Ascending aorta (tissue), 2 donors: ENCODE measurements around the gene ORAI2. TPM values are rescaled to one million over a fixed set of nuclear protein-coding genes. Genes with fewer than 3 reads are reported as not detected.

ENCODE experiments used
- DNase-seq, 2 donors: peaks; one replicate each; pipeline ENCODE4 v3.0.0-alpha.2; 2019; ENCODE audit warnings: low spot score in 2 of 2
- H3K27ac ChIP-seq, 2 donors: fragments of 200-600 bp; sonication (generic); one replicate each; pipeline ENCODE4 v1.5.1; 2016 to 2017; ENCODE audit warnings: mild to moderate bottlenecking in 1 of 2
- H3K27me3 ChIP-seq: fragments of 200-600 bp; sonication (generic); one replicate; pipeline ENCODE4 v1.5.1; 2017
- H3K36me3 ChIP-seq, 2 donors: fragments of 200-600 bp; sonication (generic); one replicate each; pipeline ENCODE4 v1.5.1; 2016
- H3K4me1 ChIP-seq, 2 donors: fragments of 200-600 bp; sonication (generic); one replicate each; pipeline ENCODE4 v1.5.1; 2016 to 2017; ENCODE audit warnings: mild to moderate bottlenecking in 1 of 2
- H3K4me3 ChIP-seq, 2 donors: fragments of 200-600 bp; sonication (generic); one replicate each; pipeline ENCODE4 v1.5.1; 2016 to 2017; ENCODE audit warnings: mild to moderate bottlenecking in 1 of 2
- H3K9me3 ChIP-seq, 2 donors: fragments of 200-600 bp; sonication (generic); one replicate each; pipeline ENCODE4 v1.5.1; 2016
- CTCF ChIP-seq, 3 experiments: fragments of 200-600 bp in 2 of 3; fragments of 450-650 bp in 1 of 3; sonication (generic) in 2 of 3; IDR thresholded peaks; one replicate each; pipeline ENCODE4 v1.5.1; 2016 to 2019; ENCODE audit warnings: antibody characterized with exemption in 3 of 3, mild to moderate bottlenecking in 1 of 3, moderate library complexity in 1 of 3
- intact Hi-C: fragments of 100-400 bp; cut with DNase I; formaldehyde crosslinking; loops from one replicate; pipeline ENCODE4 v1.15.1; 2023
- total RNA-seq: library from RNA; depleted of rRNA; stranded (reverse); fragments of >200 nt; gene quantifications from one replicate; pipeline ENCODE4 v1.1.0, GENCODE V29; 2016

ORAI2 gene
- total RNA-seq, 1 donor from 2014 or later: 45.1 TPM

GRCh38 chr7:102449136-102449535, 15.8 kb downstream of the ORAI2 start:
- Histone ChIP-seq H3K27ac (no peak overlapping the region), H3K9me3 (no peaks in the 10 kb centered on the region), H3K4me1 (no peaks in the 10 kb centered on the region), H3K36me3 (peaks cover 4 to 6% of the 10 kb centered on the region in 2 donors), H3K27me3 (no peaks in the 10 kb centered on the region), H3K4me3 (no peak overlapping the region)
- intact Hi-C loops: no loop called here
- DNase-seq: no peak
- no peak for TF ChIP-seq CTCF (IDR thresholded peaks at IDR 0.05)

- no peaks in the 10 kb centered on the region for H3K4me1 ChIP-seq
- no peak overlapping the region for H3K4me3 ChIP-seq
- no peak for TF ChIP-seq CTCF (IDR thresholded peaks at IDR 0.05)
- DNase-seq: no peak
- intact Hi-C loops: no loop called here
- no peaks in the 10 kb centered on the region for H3K27me3 ChIP-seq
- H3K27ac ChIP-seq: no peak overlapping the region
- no peaks in the 10 kb centered on the region for H3K9me3 ChIP-seq
- peaks cover 4 to 9% of the 10 kb centered on the region in 2 donors for H3K36me3 ChIP-seq
These were observed 16.9 kb downstream of the ORAI2 start for GRCh38 chr7:102450242-102450641.

- Histone ChIP-seq H3K27ac (no peak overlapping the region), H3K4me1 (no peaks in the 10 kb centered on the region), H3K4me3 (no peak overlapping the region), H3K36me3 (peaks cover 8 to 20% of the 10 kb centered on the region in 2 donors), H3K9me3 (no peaks in the 10 kb centered on the region), H3K27me3 (no peaks in the 10 kb centered on the region)
- intact Hi-C loops: no loop called here
- DNase-seq: no peak
- no peak for TF ChIP-seq CTCF (IDR thresholded peaks at IDR 0.05)
These were observed 18.1 kb downstream of the ORAI2 start for GRCh38 chr7:102451371-102452054.

- H3K4me1 ChIP-seq: no peaks in the 10 kb centered on the region
- no peaks in the 10 kb centered on the region for H3K27me3 ChIP-seq
- no peak overlapping the region for H3K27ac ChIP-seq
- H3K4me3 ChIP-seq: no peak overlapping the region
- peaks cover 16 to 25% of the 10 kb centered on the region in 2 donors for H3K36me3 ChIP-seq
- DNase-seq: no peak
- intact Hi-C loops: no loop called here
- H3K9me3 ChIP-seq: no peaks in the 10 kb centered on the region
- TF ChIP-seq CTCF (IDR thresholded peaks at IDR 0.05): no peak
These were observed 19.1 kb downstream of the ORAI2 start for GRCh38 chr7:102452451-102452850.

GRCh38 chr7:102453319-102453718, 19.9 kb downstream of the ORAI2 start:
- DNase-seq: no peak
- no peak for TF ChIP-seq CTCF (IDR thresholded peaks at IDR 0.05)

More at GRCh38 chr7:102453319-102453718, 19.9 kb downstream of the ORAI2 start:
- Histone ChIP-seq H3K36me3 (peaks cover 24 to 33% of the 10 kb centered on the region in 2 donors), H3K27me3 (no peaks in the 10 kb centered on the region), H3K4me3 (no peak overlapping the region), H3K27ac (peak overlapping the region in 1 of 2 donors; percentile 40), H3K4me1 (no peaks in the 10 kb centered on the region), H3K9me3 (no peaks in the 10 kb centered on the region)
- intact Hi-C loops: no loop called here
